ENCODE measurements around the gene IL7R.

The IL7R gene, protein sequence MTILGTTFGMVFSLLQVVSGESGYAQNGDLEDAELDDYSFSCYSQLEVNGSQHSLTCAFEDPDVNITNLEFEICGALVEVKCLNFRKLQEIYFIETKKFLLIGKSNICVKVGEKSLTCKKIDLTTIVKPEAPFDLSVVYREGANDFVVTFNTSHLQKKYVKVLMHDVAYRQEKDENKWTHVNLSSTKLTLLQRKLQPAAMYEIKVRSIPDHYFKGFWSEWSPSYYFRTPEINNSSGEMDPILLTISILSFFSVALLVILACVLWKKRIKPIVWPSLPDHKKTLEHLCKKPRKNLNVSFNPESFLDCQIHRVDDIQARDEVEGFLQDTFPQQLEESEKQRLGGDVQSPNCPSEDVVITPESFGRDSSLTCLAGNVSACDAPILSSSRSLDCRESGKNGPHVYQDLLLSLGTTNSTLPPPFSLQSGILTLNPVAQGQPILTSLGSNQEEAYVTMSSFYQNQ

GRCh38 chr5:35856765-35857351 is at the start of gene IL7R:
Gene IL7R, plus strand, starts transcription at chr5:35856891. Its CDS starts 87 bp downstream, at chr5:35856978.
- peak in 1 of 2 experiments; percentile 20 for DNase-seq (ENCODE audit: low read depth in 2 of 2)

DNA sequence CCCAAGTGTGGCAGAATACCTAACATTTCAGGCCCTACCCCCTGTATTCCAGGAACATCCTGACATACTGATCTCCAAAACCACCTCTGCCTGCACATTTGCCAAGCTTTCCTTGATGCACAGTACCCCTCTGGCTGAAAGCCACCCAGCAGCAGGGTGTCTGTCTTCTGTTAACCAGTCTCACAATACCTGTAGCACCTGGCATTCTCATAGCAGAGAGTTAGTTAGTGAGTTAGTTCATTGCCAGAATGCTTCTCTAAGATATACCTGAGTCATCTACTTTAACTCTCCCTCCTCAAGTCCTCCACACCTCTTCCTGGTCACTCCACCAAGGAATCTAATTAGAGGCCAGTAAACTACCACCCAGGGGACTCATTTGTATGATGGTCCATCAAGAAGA is 46.1 kb upstream of the IL7R start:
- DNase-seq (ENCODE audit: low read depth in 2 of 2): no peak

DNA sequence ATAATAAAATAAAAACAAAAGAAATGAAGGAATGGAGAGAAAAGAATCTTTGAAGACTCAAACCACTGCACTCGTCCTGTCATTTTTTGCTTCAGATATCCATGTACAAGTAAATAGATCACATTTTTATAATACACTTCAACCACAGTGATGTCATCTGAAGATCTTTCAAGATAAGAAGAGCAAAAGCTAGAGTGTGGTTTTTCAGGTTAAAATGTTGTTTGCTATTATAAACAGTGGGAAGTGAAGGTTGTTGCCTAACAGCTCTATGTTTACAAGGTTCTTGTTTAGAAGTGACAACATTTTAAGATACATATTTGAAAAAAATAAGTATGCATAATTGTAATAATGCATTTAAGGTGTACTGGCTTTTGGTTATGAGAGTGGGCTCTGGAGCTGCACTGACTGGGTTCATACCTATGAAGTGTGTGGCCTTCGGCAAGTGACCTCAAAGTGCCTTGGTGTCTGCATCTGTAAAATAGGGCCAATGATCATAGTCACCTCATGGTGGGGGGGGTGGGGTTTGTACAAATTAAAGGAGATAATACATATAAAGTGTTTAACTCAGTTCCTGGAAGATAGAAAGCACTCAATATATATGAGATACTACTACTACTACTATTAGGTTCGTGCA is 45.5 kb upstream of the IL7R start:
- peak in 1 of 2 experiments; percentile 8 for DNase-seq (ENCODE audit: low read depth in 2 of 2)

DNA sequence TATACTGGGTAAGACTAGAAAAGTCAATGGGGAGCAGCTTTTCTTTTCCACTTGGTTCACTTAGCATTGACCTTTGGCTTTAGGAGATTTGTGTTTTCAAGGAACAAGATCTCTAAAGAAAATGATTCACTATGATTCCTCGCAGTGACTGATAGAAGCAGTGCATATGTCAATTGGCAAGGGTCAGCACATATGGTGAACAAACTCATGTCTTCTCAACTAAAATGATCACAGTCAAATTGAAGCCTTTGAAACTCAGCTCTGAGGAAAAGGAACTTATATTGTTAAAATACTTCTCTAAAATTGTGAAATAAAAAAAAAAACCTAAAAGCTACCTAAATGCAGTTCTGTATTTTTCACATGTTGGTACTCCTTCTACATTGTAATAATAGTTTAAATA is 43.2 kb upstream of the IL7R start:
- DNase-seq (ENCODE audit: low read depth in 2 of 2): no peak

GRCh38 chr5:35815089-35815936 is 41.4 kb upstream of the IL7R start:
- no peak for DNase-seq (ENCODE audit: low read depth in 2 of 2)

GRCh38 chr5:35816881-35817521 is 39.7 kb upstream of the IL7R start:
- no peak for DNase-seq (ENCODE audit: low read depth in 2 of 2)

- no peak for DNase-seq (ENCODE audit: low read depth in 2 of 2)
Measured at GRCh38 chr5:35819026-35819425, 37.7 kb upstream of the IL7R start.

- no peak for DNase-seq (ENCODE audit: low read depth in 2 of 2)
Measured at GRCh38 chr5:35819668-35820067, 37.0 kb upstream of the IL7R start.

GRCh38 chr5:35820735-35821134 is 36.0 kb upstream of the IL7R start:
- DNase-seq (ENCODE audit: low read depth in 2 of 2): no peak

GRCh38 chr5:35821513-35821912 is 35.2 kb upstream of the IL7R start:
- DNase-seq (ENCODE audit: low read depth in 2 of 2): no peak

DNA sequence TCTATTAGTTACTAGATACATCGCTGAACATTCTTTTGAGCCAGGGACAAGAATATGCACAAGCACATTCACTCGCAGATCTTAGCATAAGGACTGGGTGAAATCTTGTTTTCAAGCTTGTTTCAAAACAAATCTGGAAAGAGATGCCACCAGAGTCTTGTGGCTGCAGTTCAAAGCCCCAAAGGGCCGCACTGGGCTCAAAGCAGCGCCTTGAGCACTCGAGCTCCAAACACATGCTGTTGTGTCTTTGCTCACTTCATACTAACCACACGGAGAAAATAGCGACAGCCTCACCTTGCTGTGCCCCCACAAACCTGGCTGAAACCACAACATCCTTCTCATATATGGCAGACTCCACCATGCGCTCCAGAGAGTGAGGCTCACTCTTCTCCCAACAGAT is 34.2 kb upstream of the IL7R start:
- DNase-seq (ENCODE audit: low read depth in 2 of 2): no peak

DNA sequence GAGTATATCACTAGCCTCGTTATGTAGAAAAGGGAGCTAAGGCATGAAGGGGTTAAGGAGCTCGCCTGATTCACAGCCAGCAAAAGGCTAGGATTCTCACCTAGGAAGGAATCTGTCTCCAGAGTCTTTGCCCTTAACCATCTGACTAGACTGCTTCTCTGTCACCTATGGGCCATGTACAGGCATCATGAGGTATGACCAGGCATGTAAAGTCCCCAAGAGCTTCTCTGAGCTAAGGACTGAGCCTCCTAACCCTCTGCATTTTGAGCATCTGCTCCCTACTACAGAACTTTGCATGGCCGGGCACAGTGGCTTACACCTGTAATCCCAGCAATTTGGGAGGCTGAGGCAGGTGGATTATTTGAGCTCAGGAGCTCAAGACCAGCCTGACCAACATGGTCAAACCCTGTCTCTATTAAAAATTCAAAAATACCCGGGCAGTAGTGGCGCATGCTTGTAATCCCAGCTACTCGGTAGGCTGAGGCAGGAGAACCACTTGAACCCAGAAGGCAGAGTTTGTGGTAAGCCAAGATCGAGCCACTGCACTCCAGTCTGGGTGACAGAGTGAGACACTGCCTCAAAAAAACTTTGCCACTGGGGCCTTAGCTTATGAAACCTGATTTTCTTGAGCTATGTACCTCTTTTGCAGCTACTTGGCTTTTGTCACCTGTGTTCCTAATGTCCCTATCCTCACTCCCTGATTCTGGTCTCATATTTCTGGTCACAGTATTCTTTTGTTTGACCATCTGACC is 33.2 kb upstream of the IL7R start:
- DNase-seq (ENCODE audit: low read depth in 2 of 2): no peak

DNA sequence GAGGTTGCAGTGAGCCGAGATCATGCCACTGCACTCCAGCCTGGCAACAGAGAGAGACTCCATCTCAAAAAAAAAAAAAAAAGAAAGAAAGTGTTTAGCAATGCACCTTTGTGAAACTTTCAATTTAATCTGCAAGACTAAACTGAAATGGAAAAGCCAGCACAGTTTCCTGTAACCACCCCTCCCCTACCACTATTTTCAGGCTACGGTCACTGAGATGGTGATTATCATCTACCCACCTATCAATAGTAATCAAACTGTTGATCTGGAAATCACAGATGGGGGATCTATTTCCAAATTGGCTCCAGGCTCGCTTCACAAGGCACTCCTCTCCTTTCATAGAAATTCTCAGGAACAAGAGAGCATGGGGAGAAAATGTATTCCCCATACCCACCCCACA is 30.6 kb upstream of the IL7R start:
- no peak for DNase-seq (ENCODE audit: low read depth in 2 of 2)

GRCh38 chr5:35826554-35826953 is 30.1 kb upstream of the IL7R start:
- DNase-seq (ENCODE audit: low read depth in 2 of 2): no peak

- no peak for DNase-seq (ENCODE audit: low read depth in 2 of 2)
Measured at GRCh38 chr5:35828082-35828598, 28.6 kb upstream of the IL7R start.

DNA sequence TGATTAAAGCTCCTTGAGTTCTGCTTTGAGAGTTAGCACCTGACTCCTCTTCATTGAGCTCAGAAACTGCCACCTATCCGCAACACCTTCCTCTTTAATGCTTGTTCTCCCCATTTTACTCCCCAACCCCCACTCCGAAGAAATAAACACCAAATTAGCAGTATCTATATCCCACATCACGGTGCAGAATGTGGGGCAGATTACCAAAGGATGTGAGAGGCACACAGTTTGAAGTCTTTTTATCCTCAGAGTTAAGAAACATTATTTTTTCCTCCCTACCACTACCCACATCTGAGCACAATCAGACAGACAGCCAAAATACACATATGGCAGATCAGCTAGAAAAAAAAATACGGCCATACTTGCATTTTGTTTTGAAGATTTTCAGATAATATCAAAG is 26.1 kb upstream of the IL7R start:
- no peak for DNase-seq (ENCODE audit: low read depth in 2 of 2)

DNA sequence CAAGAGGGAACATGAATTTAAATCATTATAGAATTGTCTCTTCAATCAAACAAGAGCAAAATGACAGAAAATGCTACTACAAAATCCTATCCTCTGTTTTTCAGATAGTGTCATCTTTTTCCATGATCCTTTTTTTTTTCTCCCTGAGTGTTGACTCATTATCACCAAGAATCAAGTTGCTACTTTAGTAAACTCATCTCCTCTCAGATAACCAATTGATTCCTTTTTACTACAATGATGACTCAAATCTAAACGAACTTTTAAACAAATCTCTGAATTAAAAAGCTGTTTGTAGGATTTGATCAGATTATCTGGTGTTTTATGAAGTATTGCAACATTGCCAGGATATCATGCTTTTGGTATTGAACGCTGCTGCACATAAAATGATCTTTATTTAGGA is 23.9 kb upstream of the IL7R start:
- DNase-seq (ENCODE audit: low read depth in 2 of 2): no peak

- no peak for DNase-seq (ENCODE audit: low read depth in 2 of 2)
Measured at GRCh38 chr5:35833224-35833623, 23.5 kb upstream of the IL7R start.

DNA sequence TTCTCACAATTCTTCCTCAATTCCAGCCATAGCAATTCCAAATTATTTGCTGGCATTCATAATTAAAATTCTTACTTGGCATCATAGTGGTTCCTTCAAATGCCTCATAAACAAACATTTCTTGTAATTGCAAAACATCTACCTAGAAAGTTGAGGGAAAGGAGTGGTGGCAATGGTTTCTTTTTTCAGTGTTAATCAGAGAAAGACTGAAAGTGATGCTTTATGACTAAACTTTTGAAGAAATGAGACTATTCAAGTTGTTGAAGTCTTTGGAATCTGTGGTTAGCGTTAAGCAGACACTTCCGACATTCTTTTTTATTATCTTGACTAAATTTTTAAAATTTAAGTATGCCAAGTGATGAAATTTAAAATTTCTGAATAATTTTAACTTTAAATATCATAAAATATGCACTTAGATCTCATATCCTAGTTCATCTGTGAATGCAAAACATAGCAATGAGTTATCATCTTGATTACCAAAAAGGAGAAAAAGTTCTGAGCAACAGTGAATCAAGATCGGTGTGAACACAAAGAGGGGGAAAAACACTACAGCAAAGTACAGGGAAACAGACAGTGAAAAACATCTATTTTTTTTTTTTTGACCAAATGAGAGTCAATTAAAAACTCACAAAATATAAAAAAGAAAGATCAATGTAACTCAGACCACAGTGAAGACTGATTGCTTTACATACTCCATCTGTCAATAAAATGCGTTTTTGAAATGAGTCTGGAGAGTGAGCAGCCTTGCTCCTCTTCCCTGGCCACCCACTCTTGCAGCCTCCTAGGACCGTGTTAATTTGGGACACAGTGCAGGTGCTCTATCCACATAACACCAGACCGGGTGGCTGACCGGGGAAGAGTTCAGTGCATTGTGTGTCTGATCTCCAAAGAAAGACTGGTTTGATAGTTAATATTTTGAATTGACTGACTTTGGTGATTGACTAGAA is 20.6 kb upstream of the IL7R start:
- no peak for DNase-seq (ENCODE audit: low read depth in 2 of 2)
